ENCODE results near the gene SMAD6. TPM values are rescaled to one million over a fixed set of nuclear protein-coding genes. Genes with fewer than 3 reads are reported as not detected.

The SMAD6 gene
- polyA plus RNA-seq, 1 of the 3 experiments (the other 2 are of a cell fraction) = 4.5 TPM

- Histone ChIP-seq H3K4me3 (ENCODE audit: low read depth in 2 of 2, low read length in 1 of 2) (no peak overlapping the region), H3K9ac (no peak overlapping the region), H3K79me2 (ENCODE audit: insufficient read depth) (peaks cover 95% of the 10 kb centered on the region), H3K9me3 (no peaks in the 10 kb centered on the region), H3K4me2 (peak overlapping the region; percentile 35; the same call in 1 of the 2 replicates), H3F3A (replicated peaks; ENCODE audit: insufficient read depth) (peaks cover 50% of the 10 kb centered on the region), H3K27ac (ENCODE audit: low read depth in 2 of 2, low read length in 1 of 2) (peak overlapping the region; percentile 39 to 42; a peak in 3 of 4 replicates), H4K20me1 (ENCODE audit: insufficient read depth) (peaks cover 71% of the 10 kb centered on the region), H3K9me2 (no peaks in the 10 kb centered on the region), H3K36me3 (replicated peaks in 1 of 2; ENCODE audit: control insufficient read depth in 1 of 2, insufficient read depth in 2 of 2, low read length in 1 of 2) (peaks cover 0 to 10% of the 10 kb centered on the region in 2 experiments), H2AFZ (ENCODE audit: low read depth) (no peak overlapping the region), H3K4me1 (ENCODE audit: control insufficient read depth in 1 of 2, insufficient read depth in 2 of 2, low read depth in 1 of 2, low read length in 1 of 2) (peaks cover 26 to 58% of the 10 kb centered on the region in 2 experiments), H3K27me3 (ENCODE audit: insufficient read depth) (no peaks in the 10 kb centered on the region)
- WGBS (ENCODE audit: low lambda C conversion rate) = 48% methylated on average over 20 of the region's 23 CpGs
- TF ChIP-seq NFIC (IDR thresholded peaks at IDR 0.05; ENCODE audit: borderline replicate concordance) (peak; percentile 33; the same call in 1 of the 2 replicates), GATA2 (CRISPR knock-in tag; IDR thresholded peaks at IDR 0.05) (peak; percentile 58; the same call in 1 of the 2 replicates), CTCF (IDR thresholded peaks at IDR 0.05) (no peak)
- TF ChIP-seq, protein P1, sequence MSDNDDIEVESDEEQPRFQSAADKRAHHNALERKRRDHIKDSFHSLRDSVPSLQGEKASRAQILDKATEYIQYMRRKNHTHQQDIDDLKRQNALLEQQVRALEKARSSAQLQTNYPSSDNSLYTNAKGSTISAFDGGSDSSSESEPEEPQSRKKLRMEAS (IDR thresholded peaks at IDR 0.05; ENCODE audit: low read depth) = no peak
- ChIA-PET POLR2A (no interaction called here), CTCF (interaction anchor here (0.7 to 5.1 kb wide), 3 partner anchors 10 to 197 kb away, joined by 3 to 27 read pairs (median 3); no protein-coding TSS in a partner anchor)
- peak; percentile 55 for DNase-seq
Observed at GRCh38 chr15:66763186-66764071, 61.4 kb downstream of the SMAD6 start.

DNA sequence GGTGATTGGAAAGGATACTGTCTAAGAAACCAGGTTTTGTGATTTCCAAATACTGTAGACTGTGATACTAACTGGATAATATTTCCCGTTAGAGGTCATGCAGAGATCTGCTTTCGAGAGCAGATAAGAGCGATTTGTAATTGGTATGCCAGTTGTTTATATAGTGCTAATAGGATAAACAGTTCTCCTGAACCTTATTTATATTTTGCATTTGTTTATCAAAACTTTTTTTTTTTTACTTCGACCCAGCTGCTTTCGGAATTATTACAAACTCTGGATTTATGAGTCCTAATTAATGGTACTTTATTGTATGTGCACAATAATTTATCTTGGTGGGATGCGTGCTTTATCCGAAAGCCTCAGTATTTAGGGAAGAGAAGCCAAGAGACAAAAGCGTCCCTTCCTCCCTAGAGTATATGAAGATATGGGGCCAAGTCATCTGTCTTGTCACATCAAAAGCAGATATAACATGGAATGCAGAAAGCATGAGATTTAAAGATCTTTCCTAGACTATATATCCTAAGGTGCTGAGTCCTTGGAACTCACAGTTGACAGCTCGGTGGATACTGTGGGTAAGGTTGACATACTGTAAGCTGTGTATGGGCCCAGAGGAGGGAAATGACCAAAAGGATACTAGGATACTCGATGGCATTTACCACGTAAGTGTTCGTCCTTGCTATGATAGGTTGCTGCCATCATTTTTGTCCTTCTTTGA, 62.2 kb downstream of the SMAD6 start:
- DNase-seq = no peak
- Histone ChIP-seq H3K27ac (ENCODE audit: low read depth in 2 of 2, low read length in 1 of 2) (peak overlapping the region in 1 of 2 experiments; percentile 39; a peak in 2 of 4 replicates), H3K4me2 (no peak overlapping the region; the same call in 1 of the 2 replicates), H3K79me2 (ENCODE audit: insufficient read depth) (peaks cover 95% of the 10 kb centered on the region), H3K4me1 (ENCODE audit: control insufficient read depth in 1 of 2, insufficient read depth in 2 of 2, low read depth in 1 of 2, low read length in 1 of 2) (peaks cover 26 to 58% of the 10 kb centered on the region in 2 experiments), H3K9me3 (no peaks in the 10 kb centered on the region), H3K9me2 (no peaks in the 10 kb centered on the region), H3F3A (replicated peaks; ENCODE audit: insufficient read depth) (peaks cover 42% of the 10 kb centered on the region), H4K20me1 (ENCODE audit: insufficient read depth) (peaks cover 68% of the 10 kb centered on the region), H3K9ac (no peak overlapping the region), H3K27me3 (ENCODE audit: insufficient read depth) (no peaks in the 10 kb centered on the region), H3K4me3 (ENCODE audit: low read depth in 2 of 2, low read length in 1 of 2) (no peak overlapping the region), H3K36me3 (replicated peaks in 1 of 2; ENCODE audit: control insufficient read depth in 1 of 2, insufficient read depth in 2 of 2, low read length in 1 of 2) (peaks cover 0 to 10% of the 10 kb centered on the region in 2 experiments), H2AFZ (ENCODE audit: low read depth) (no peak overlapping the region)
- no peak for TF ChIP-seq GABPA (IDR thresholded peaks at IDR 0.05; ENCODE audit: low read depth)
- TF ChIP-seq TCF12 (IDR thresholded peaks at IDR 0.05) = no peak
- TF ChIP-seq, protein P1 (IDR thresholded peaks at IDR 0.05; ENCODE audit: low read depth) = no peak
- WGBS (ENCODE audit: low lambda C conversion rate) = 80% methylated on average over 12 of the region's 12 CpGs
- POLR2A ChIA-PET = no interaction called here
- CTCF ChIA-PET = interaction anchor here (0.7 to 5.1 kb wide), 3 partner anchors 10 to 75 kb away, joined by 3 to 27 read pairs (median 3); no protein-coding TSS in a partner anchor

All from SK-N-SH (cell line).